Astrocyte (in vitro differentiated cells and primary cell): Measurements from ENCODE around the gene NOD1. TPM values are rescaled to one million over a fixed set of nuclear protein-coding genes. Genes with fewer than 3 reads are reported as not detected.

Source experiments
- DNase-seq: peaks from one replicate; pipeline ENCODE4 v3.0.0-alpha.2; 2010; ENCODE audit warnings: low read depth
- FAIRE-seq: peaks from 2 replicates; lab custom pipeline; 2011; peaks lifted over from hg19 to GRCh38; lab: Jason Lieb, UNC
- H2AFZ ChIP-seq: 2 replicates; pipeline ENCODE4 v1.6.0; 2012; ENCODE audit warnings: low read depth, low read length, inconsistent platforms
- H3K27ac ChIP-seq: 2 replicates; pipeline ENCODE4 v1.5.1; 2011; ENCODE audit warnings: low read depth, low read length, inconsistent platforms
- H3K27me3 ChIP-seq: 2 replicates; pipeline ENCODE4 v1.6.0; 2011; ENCODE audit warnings: low read length, inconsistent platforms; ENCODE audit not compliant: insufficient read depth
- H3K36me3 ChIP-seq: 2 replicates; pipeline ENCODE4 v1.5.1; 2011; ENCODE audit warnings: low read length, inconsistent platforms; ENCODE audit not compliant: insufficient read depth
- H3K4me1 ChIP-seq: 2 replicates; pipeline ENCODE4 v1.5.1; 2011; ENCODE audit warnings: low read length, inconsistent platforms; ENCODE audit not compliant: insufficient read depth
- H3K4me2 ChIP-seq: 2 replicates; pipeline ENCODE4 v1.6.0; 2012; ENCODE audit warnings: low read length, inconsistent platforms
- H3K4me3 ChIP-seq: 2 replicates; pipeline ENCODE4 v1.5.1; 2011; ENCODE audit warnings: low read depth, mild to moderate bottlenecking, low read length, inconsistent platforms; ENCODE audit not compliant: insufficient read depth
- H3K79me2 ChIP-seq: 2 replicates; pipeline ENCODE4 v1.6.0; 2012; ENCODE audit warnings: mild to moderate bottlenecking, low read length, inconsistent platforms; ENCODE audit not compliant: insufficient read depth
- H3K9ac ChIP-seq: 2 replicates; pipeline ENCODE4 v1.6.0; 2012; ENCODE audit warnings: mild to moderate bottlenecking, low read length, inconsistent platforms
- H3K9me3 ChIP-seq: 2 replicates; pipeline ENCODE4 v1.5.1; 2012; ENCODE audit warnings: low read depth, mild to moderate bottlenecking, low read length, inconsistent platforms; ENCODE audit not compliant: insufficient read depth
- H4K20me1 ChIP-seq: 2 replicates; pipeline ENCODE4 v1.6.0; 2012; ENCODE audit warnings: low read length, inconsistent platforms; ENCODE audit not compliant: insufficient read depth
- H3K27ac Mint-ChIP-seq: one replicate; pipeline ENCODE4 v1.8.0; 2021; ENCODE audit warnings: mild to moderate bottlenecking, mixed read lengths; ENCODE audit not compliant: unreplicated experiment
- H3K27me3 Mint-ChIP-seq: one replicate; pipeline ENCODE4 v1.8.0; 2021; ENCODE audit warnings: low read depth, mixed read lengths; ENCODE audit not compliant: unreplicated experiment
- H3K36me3 Mint-ChIP-seq: one replicate; pipeline ENCODE4 v1.8.0; 2021; ENCODE audit warnings: low read depth, mixed read lengths; ENCODE audit not compliant: unreplicated experiment
- H3K4me1 Mint-ChIP-seq: one replicate; pipeline ENCODE4 v1.8.0; 2021; ENCODE audit warnings: low read depth, mixed read lengths; ENCODE audit not compliant: unreplicated experiment
- H3K4me3 Mint-ChIP-seq: one replicate; pipeline ENCODE4 v1.8.0; 2021; ENCODE audit warnings: mild to moderate bottlenecking, moderate library complexity, mixed read lengths; ENCODE audit not compliant: unreplicated experiment
- H3K9me3 Mint-ChIP-seq: one replicate; pipeline ENCODE4 v1.8.0; 2021; ENCODE audit warnings: mild to moderate bottlenecking, mixed read lengths; ENCODE audit not compliant: unreplicated experiment
- CTCF ChIP-seq: IDR thresholded peaks from 2 replicates; pipeline ENCODE4 v1.5.1; 2011; ENCODE audit warnings: low read depth, mild to moderate bottlenecking, inconsistent platforms, low read length, moderate library complexity; ENCODE audit not compliant: insufficient read depth
- EZH2 ChIP-seq: IDR thresholded peaks from 2 replicates; pipeline ENCODE4 v1.6.1; 2012; ENCODE audit warnings: mild to moderate bottlenecking, low read length, inconsistent platforms; ENCODE audit not compliant: insufficient read depth
- total RNA-seq: library from RNA; stranded (reverse); gene quantifications from 2 replicates; pipeline ENCODE4 v1.2.1, GENCODE V29; 2021

Gene NOD1
- total RNA-seq, 1 donor from 2014 or later = 9.7 TPM

GRCh38 chr7:30473903-30474302 lies 4.7 kb downstream of the NOD1 start:
- FAIRE-seq (no peak), DNase-seq (no peak)
- Histone ChIP-seq H3K27me3 (no peaks in the 10 kb centered on the region), H3K4me2 (no peak overlapping the region), H4K20me1 (no peaks in the 10 kb centered on the region), H3K79me2 (peaks cover 37% of the 10 kb centered on the region), H3K4me1 (peaks cover 48% of the 10 kb centered on the region), H3K9me3 (no peaks in the 10 kb centered on the region), H2AFZ (no peak overlapping the region), H3K9ac (no peak overlapping the region), H3K4me3 (no peak overlapping the region), H3K27ac (no peak overlapping the region), H3K36me3 (no peaks in the 10 kb centered on the region)
- no peaks in the 10 kb centered on the region for H3K9me3 Mint-ChIP-seq
- H3K27ac Mint-ChIP-seq = peak overlapping the region; percentile 34
- no peak overlapping the region for H3K4me3 Mint-ChIP-seq
- TF ChIP-seq CTCF = no peak
- no peak for TF ChIP-seq EZH2
- H3K4me1 Mint-ChIP-seq = peaks cover 58% of the 10 kb centered on the region
- H3K27me3 Mint-ChIP-seq = no peaks in the 10 kb centered on the region
- peaks cover 11% of the 10 kb centered on the region for H3K36me3 Mint-ChIP-seq

- Histone ChIP-seq H3K79me2 (peaks cover 44% of the 10 kb centered on the region), H4K20me1 (no peaks in the 10 kb centered on the region), H3K4me1 (peaks cover 50% of the 10 kb centered on the region), H3K27me3 (no peaks in the 10 kb centered on the region), H3K9me3 (no peaks in the 10 kb centered on the region), H3K4me3 (no peak overlapping the region), H3K27ac (no peak overlapping the region), H3K4me2 (no peak overlapping the region), H3K9ac (no peak overlapping the region), H2AFZ (no peak overlapping the region), H3K36me3 (no peaks in the 10 kb centered on the region)
- H3K27me3 Mint-ChIP-seq = no peaks in the 10 kb centered on the region
- H3K36me3 Mint-ChIP-seq = peaks cover 11% of the 10 kb centered on the region
- no peak for FAIRE-seq
- no peak for TF ChIP-seq CTCF
- no peak for TF ChIP-seq EZH2
- H3K9me3 Mint-ChIP-seq = no peaks in the 10 kb centered on the region
- peaks cover 65% of the 10 kb centered on the region for H3K4me1 Mint-ChIP-seq
- peak; percentile 83 for DNase-seq
- no peak overlapping the region for H3K4me3 Mint-ChIP-seq
- H3K27ac Mint-ChIP-seq = peak overlapping the region; percentile 76
These were observed 5.5 kb downstream of the NOD1 start for GRCh38 chr7:30472784-30473775.
